ENCODE results near the gene TAGLN3.

DNA sequence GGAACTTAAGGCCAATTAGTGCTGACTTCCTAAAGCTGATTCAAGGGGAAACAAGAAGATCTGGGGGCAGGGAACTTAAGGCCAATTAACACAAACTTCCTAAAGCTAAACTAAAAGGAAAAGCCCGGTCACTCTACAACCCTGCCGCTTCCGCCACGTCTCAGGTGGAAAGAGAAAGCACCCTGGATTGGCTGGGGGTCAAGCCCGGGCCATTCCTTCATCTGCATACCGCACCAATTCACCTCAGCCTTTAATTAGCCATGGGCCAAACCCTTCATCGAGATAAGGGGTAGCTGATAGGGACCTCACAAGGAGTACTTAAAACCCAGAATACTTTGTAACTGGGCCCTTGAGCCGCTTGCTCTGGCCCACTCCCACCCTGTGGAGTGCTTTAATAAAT lies 50.2 kb downstream of the TAGLN3 start:
- no peak for TF ChIP-seq POLR2A (IDR thresholded peaks at IDR 0.05; ENCODE audit: low read depth, low read length)
- TF ChIP-seq POLR2AphosphoS5 (IDR thresholded peaks at IDR 0.05; ENCODE audit: low read depth, low read length), result no peak
